IMR-90 (cell line): Measurements from ENCODE around the gene PARP1. TPM values are rescaled to one million over a fixed set of nuclear protein-coding genes. Genes with fewer than 3 reads are reported as not detected.

Source experiments
- ATAC-seq: fragments of 200-7000 bp; cut with Tn5 transposase; 2 replicates; pipeline ENCODE4 v1.9.1; 2020; ENCODE audit warnings: low read depth, mild to moderate bottlenecking, moderate library complexity
- BruUV-seq: library from RNA; stranded (reverse); fragments of 400-500 nt; replicated peaks from 2 replicates; lab custom pipeline; 2021; lab: Mats Ljungman, UMichigan
- CTCF ChIA-PET: fragments of 300-600 bp; formaldehyde crosslinking; extraction: SDS; loops from one replicate; lab custom pipeline; 2021; ENCODE audit warnings: antibody characterized with exemption; lab: Yijun Ruan, JAX
- POLR2A ChIA-PET: fragments of 300-600 bp; sonication (Branson Sonifier 250); formaldehyde crosslinking; loops from one replicate; lab custom pipeline; 2022; ENCODE audit warnings: antibody characterized with exemption; ENCODE audit not compliant: unreplicated experiment; lab: Charles Lee
- DNase-seq: peaks from one replicate; pipeline ENCODE4 v3.0.0; 2013
- H2AFZ ChIP-seq: replicated peaks from 2 replicates; pipeline ENCODE3; 2013; ENCODE audit warnings: low read length, mild to moderate bottlenecking; ENCODE audit not compliant: poor library complexity
- H2AK5ac ChIP-seq: 2 replicates; pipeline ENCODE4 v1.6.1; 2013; ENCODE audit warnings: low read depth, low read length, inconsistent platforms
- H2AK9ac ChIP-seq: replicated peaks from 2 replicates; pipeline ENCODE3; 2013; ENCODE audit warnings: mild to moderate bottlenecking, low read depth, low read length, moderate library complexity; ENCODE audit not compliant: poor library complexity
- H2BK120ac ChIP-seq: 2 replicates; pipeline ENCODE4 v1.6.1; 2013; ENCODE audit warnings: low read depth, low read length, inconsistent platforms
- H2BK15ac ChIP-seq: 3 replicates; pipeline ENCODE4 v1.6.1; 2013; ENCODE audit warnings: low read depth, low read length, inconsistent platforms
- H2BK20ac ChIP-seq: 2 replicates; pipeline ENCODE4 v1.6.1; 2013; ENCODE audit warnings: low read depth, mild to moderate bottlenecking, inconsistent platforms, low read length, moderate library complexity
- H2BK5ac ChIP-seq: 2 replicates; pipeline ENCODE4 v1.6.1; 2013; ENCODE audit warnings: mild to moderate bottlenecking, low read depth, low read length, inconsistent platforms; ENCODE audit not compliant: poor library complexity, severe bottlenecking
- H3K14ac ChIP-seq: replicated peaks from 2 replicates; pipeline ENCODE4 v1.6.1; 2013; ENCODE audit warnings: low read depth, low read length, inconsistent platforms
- H3K18ac ChIP-seq: 2 replicates; pipeline ENCODE4 v1.6.1; 2013; ENCODE audit warnings: low read depth, low read length, control low read depth
- H3K23ac ChIP-seq: 2 replicates; pipeline ENCODE4 v1.6.1; 2013; ENCODE audit warnings: low read depth, low read length, inconsistent platforms
- H3K27ac ChIP-seq: 2 replicates; pipeline ENCODE4 v1.5.1; 2013; ENCODE audit warnings: mild to moderate bottlenecking, control low read depth, low read length; ENCODE audit not compliant: insufficient read depth
- H3K27me3 ChIP-seq: 2 replicates; pipeline ENCODE4 v1.6.1; 2013; ENCODE audit warnings: low read length; ENCODE audit not compliant: control insufficient read depth, insufficient read depth
- H3K36me3 ChIP-seq: 2 replicates; pipeline ENCODE4 v1.6.1; 2013; ENCODE audit warnings: low read length, mixed read lengths; ENCODE audit not compliant: control insufficient read depth, insufficient read depth
- H3K4ac ChIP-seq: 2 replicates; pipeline ENCODE4 v1.6.1; 2013; ENCODE audit warnings: low read depth, low read length, inconsistent platforms
- H3K4me1 ChIP-seq: 2 replicates; pipeline ENCODE4 v1.6.1; 2013; ENCODE audit warnings: low read length, mixed read lengths; ENCODE audit not compliant: control insufficient read depth, insufficient read depth
- H3K4me2 ChIP-seq: 2 replicates; pipeline ENCODE4 v1.6.1; 2013; ENCODE audit warnings: low read depth, mild to moderate bottlenecking, control low read depth, low read length, moderate library complexity
- H3K4me3 ChIP-seq: 2 replicates; pipeline ENCODE4 v1.5.1; 2013; ENCODE audit warnings: low read depth, mild to moderate bottlenecking, control low read depth, low read length, moderate library complexity; ENCODE audit not compliant: insufficient read depth
- H3K56ac ChIP-seq: 2 replicates; pipeline ENCODE4 v1.6.1; 2013; ENCODE audit warnings: low read length, inconsistent platforms; ENCODE audit not compliant: insufficient read depth; ENCODE audit errors: extremely low read depth
- H3K79me1 ChIP-seq, 2 experiments: 2 replicates each; pipeline ENCODE4 v1.6.1; 2013; ENCODE audit warnings: low read length in 2 of 2, inconsistent platforms in 1 of 2, low read depth in 1 of 2
- H3K9ac ChIP-seq: 2 replicates; pipeline ENCODE4 v1.6.1; 2013; ENCODE audit warnings: low read depth, low read length, control low read depth
- H3K9me1 ChIP-seq: 2 replicates; pipeline ENCODE4 v1.6.1; 2013; ENCODE audit warnings: low read length, inconsistent platforms; ENCODE audit not compliant: insufficient read depth
- H3K9me3 ChIP-seq: 2 replicates; pipeline ENCODE4 v1.6.1; 2013; ENCODE audit warnings: low read length; ENCODE audit not compliant: control insufficient read depth, insufficient read depth
- H4K20me1 ChIP-seq: 2 replicates; pipeline ENCODE4 v1.6.1; 2013; ENCODE audit warnings: low read length, inconsistent platforms; ENCODE audit not compliant: insufficient read depth
- H4K5ac ChIP-seq: 2 replicates; pipeline ENCODE4 v1.6.1; 2013; ENCODE audit warnings: mild to moderate bottlenecking, low read depth, low read length, control low read depth
- H4K8ac ChIP-seq, 2 experiments: 2 replicates each; pipeline ENCODE4 v1.6.1; 2013; ENCODE audit warnings: low read depth in 2 of 2, low read length in 2 of 2, control low read depth in 1 of 2, inconsistent platforms in 1 of 2
- H4K91ac ChIP-seq: 2 replicates; pipeline ENCODE4 v1.6.1; 2013; ENCODE audit warnings: low read depth, low read length, inconsistent platforms; ENCODE audit not compliant: insufficient read depth
- BHLHE40 ChIP-seq: fragments of 150-350 bp; IDR thresholded peaks from 2 replicates; pipeline ENCODE4 v1.6.1; 2016; ENCODE audit warnings: mild to moderate bottlenecking, low read depth, low read length
- CEBPB ChIP-seq: IDR thresholded peaks from 2 replicates; pipeline ENCODE4 v1.6.1; 2012; ENCODE audit warnings: low read depth, low read length, improper control_type of control experiment
- CHD1 ChIP-seq: IDR thresholded peaks from 2 replicates; pipeline ENCODE4 v1.6.1; 2012; ENCODE audit warnings: low read depth, low read length, improper control_type of control experiment
- ELK1 ChIP-seq: fragments of 150-350 bp; IDR thresholded peaks from 2 replicates; pipeline ENCODE4 v1.6.1; 2016; ENCODE audit warnings: low read depth, mild to moderate bottlenecking, low read length, moderate library complexity, borderline replicate concordance
- FOS ChIP-seq: fragments of 150-350 bp; IDR thresholded peaks from 2 replicates; pipeline ENCODE4 v1.6.1; 2016; ENCODE audit warnings: low read depth, low read length
- MAFK ChIP-seq: IDR thresholded peaks from 2 replicates; pipeline ENCODE4 v1.6.1; 2012; ENCODE audit warnings: low read depth, low read length, improper control_type of control experiment
- MAZ ChIP-seq: IDR thresholded peaks from 2 replicates; pipeline ENCODE4 v1.6.1; 2012; ENCODE audit warnings: low read depth, mild to moderate bottlenecking, low read length, improper control_type of control experiment, moderate library complexity, borderline replicate concordance
- MXI1 ChIP-seq: IDR thresholded peaks from 2 replicates; pipeline ENCODE4 v1.6.1; 2012; ENCODE audit warnings: low read depth, mild to moderate bottlenecking, low read length, moderate library complexity, borderline replicate concordance
- NFE2L2 ChIP-seq: fragments of 150-350 bp; IDR thresholded peaks from 2 replicates; pipeline ENCODE4 v1.6.1; 2016; ENCODE audit warnings: low read depth, mild to moderate bottlenecking, low read length
- POLR2A ChIP-seq: IDR thresholded peaks from 2 replicates; pipeline ENCODE4 v1.6.1; 2012; ENCODE audit warnings: mild to moderate bottlenecking, low read depth, low read length
- RAD21 ChIP-seq: IDR thresholded peaks from 2 replicates; pipeline ENCODE4 v1.6.1; 2012; ENCODE audit warnings: low read length, improper control_type of control experiment
- RCOR1 ChIP-seq: IDR thresholded peaks from 2 replicates; pipeline ENCODE4 v1.6.1; 2012; ENCODE audit warnings: mild to moderate bottlenecking, low read length, improper control_type of control experiment; ENCODE audit not compliant: insufficient replicate concordance
- RFX5 ChIP-seq: IDR thresholded peaks from 2 replicates; pipeline ENCODE4 v1.8.0; 2012; ENCODE audit warnings: low read depth, mild to moderate bottlenecking, low read length, moderate library complexity
- SMC3 ChIP-seq: fragments of 150-350 bp; IDR thresholded peaks from 2 replicates; pipeline ENCODE4 v1.6.1; 2016; ENCODE audit warnings: low read depth, mild to moderate bottlenecking, antibody characterized with exemption, low read length, moderate library complexity
- USF2 ChIP-seq: fragments of 150-350 bp; IDR thresholded peaks from 2 replicates; pipeline ENCODE4 v1.6.1; 2017; ENCODE audit warnings: mild to moderate bottlenecking, antibody characterized with exemption, low read length, low read depth
- WGBS, 2 experiments: methylation state at CpG; one replicate each; pipeline versions ENCODE4 v1.1.5 to v1.1.7; 2013; ENCODE audit warnings: missing lambda C conversion rate in 2 of 2; ENCODE audit not compliant: insufficient read length in 1 of 2; ENCODE audit errors: extremely low coverage in 2 of 2; 5-methylcytosine and 5-hydroxymethylcytosine counted together
- dilution Hi-C: fragments of 300-500 bp; cut with HindIII; formaldehyde crosslinking; loops from one replicate; pipeline ENCODE4 v1.14.3; 2018; ENCODE audit warnings: low sequenced_read_pairs; ENCODE audit not compliant: unreplicated experiment
- in situ Hi-C: fragments of 300-500 bp; cut with MboI; formaldehyde crosslinking; loops from 3 replicates; pipeline ENCODE4 v1.14.3; 2019; ENCODE audit warnings: low sequenced_read_pairs, inconsistent platforms, mixed read lengths
- intact Hi-C: fragments of 100-400 bp; cut with micrococcal nuclease; formaldehyde crosslinking; loops from 2 replicates; pipeline ENCODE4 v1.10.0; 2022
- polyA plus RNA-seq, 3 experiments: library from polyadenylated mRNA; depleted of rRNA; stranded (reverse); fragments of >200 nt; gene quantifications; 2 replicates each; pipeline ENCODE4 v1.2.3, GENCODE V29; 2012; ENCODE audit warnings: low replicate concordance in 1 of 3
- total RNA-seq: library from RNA; depleted of rRNA; stranded (reverse); fragments of >200 nt; gene quantifications from 2 replicates; pipeline ENCODE4 v1.2.3, GENCODE V29; 2012
- TF ChIP-seq, protein P1 (sequence below): conservative IDR thresholded peaks from 2 replicates; pipeline ENCODE4 v1.5.1; 2012; ENCODE audit warnings: mild to moderate bottlenecking, low read depth, low read length, improper control_type of control experiment

Gene PARP1
- total and polyA plus RNA-seq, 2 of the 4 experiments (the other 2 are of a cell fraction) = 86.5 to 105 TPM

- H3K4ac ChIP-seq = no peak overlapping the region
- H3K9me3 ChIP-seq = no peaks in the 10 kb centered on the region
- no peak overlapping the region for H3K23ac ChIP-seq
- no peak overlapping the region for H2BK120ac ChIP-seq
- no peaks in the 10 kb centered on the region for H3K4me1 ChIP-seq
- H3K27me3 ChIP-seq = no peaks in the 10 kb centered on the region
- no peak overlapping the region for H4K5ac ChIP-seq
- H2BK5ac ChIP-seq = no peak overlapping the region
- H2AK9ac ChIP-seq = no peak overlapping the region
- no peak overlapping the region for H3K4me2 ChIP-seq
- ATAC-seq (no peak), DNase-seq (no peak)
- ChIA-PET POLR2A (no interaction called here), CTCF (no interaction called here)
- no peak overlapping the region for H4K8ac ChIP-seq
- peak overlapping the region; percentile 9 for H2AFZ ChIP-seq
- in situ Hi-C loops = no loop called here
- 100% methylated on average over 2 of the region's 11 CpGs; no CpG with 5 or more reads in 1 of the 2 experiments for WGBS, 2 experiments
- H2BK15ac ChIP-seq = no peak overlapping the region
- H3K79me1 ChIP-seq = 0 out of 4 replicates have a peak, but pooled peaks cover 0 to 4% of the 10 kb centered on the region in 2 experiments
- no peaks in the 10 kb centered on the region for H3K9me1 ChIP-seq
- H3K18ac ChIP-seq = no peak overlapping the region
- no peak overlapping the region for H2BK20ac ChIP-seq
- H3K27ac ChIP-seq = no peak overlapping the region
- peaks cover 71% of the 10 kb centered on the region for H3K36me3 ChIP-seq
- H3K9ac ChIP-seq = no peak overlapping the region
- H3K14ac ChIP-seq = no peak overlapping the region
- H2AK5ac ChIP-seq = no peak overlapping the region
- BruUV-seq = no TSS peak
- no peak overlapping the region for H3K4me3 ChIP-seq
- dilution Hi-C loops = no loop called here
- no peak overlapping the region for H3K56ac ChIP-seq
- no peak overlapping the region for H4K91ac ChIP-seq
- no peak for TF ChIP-seq RAD21
- TF ChIP-seq USF2 = no peak
- TF ChIP-seq, protein P1, sequence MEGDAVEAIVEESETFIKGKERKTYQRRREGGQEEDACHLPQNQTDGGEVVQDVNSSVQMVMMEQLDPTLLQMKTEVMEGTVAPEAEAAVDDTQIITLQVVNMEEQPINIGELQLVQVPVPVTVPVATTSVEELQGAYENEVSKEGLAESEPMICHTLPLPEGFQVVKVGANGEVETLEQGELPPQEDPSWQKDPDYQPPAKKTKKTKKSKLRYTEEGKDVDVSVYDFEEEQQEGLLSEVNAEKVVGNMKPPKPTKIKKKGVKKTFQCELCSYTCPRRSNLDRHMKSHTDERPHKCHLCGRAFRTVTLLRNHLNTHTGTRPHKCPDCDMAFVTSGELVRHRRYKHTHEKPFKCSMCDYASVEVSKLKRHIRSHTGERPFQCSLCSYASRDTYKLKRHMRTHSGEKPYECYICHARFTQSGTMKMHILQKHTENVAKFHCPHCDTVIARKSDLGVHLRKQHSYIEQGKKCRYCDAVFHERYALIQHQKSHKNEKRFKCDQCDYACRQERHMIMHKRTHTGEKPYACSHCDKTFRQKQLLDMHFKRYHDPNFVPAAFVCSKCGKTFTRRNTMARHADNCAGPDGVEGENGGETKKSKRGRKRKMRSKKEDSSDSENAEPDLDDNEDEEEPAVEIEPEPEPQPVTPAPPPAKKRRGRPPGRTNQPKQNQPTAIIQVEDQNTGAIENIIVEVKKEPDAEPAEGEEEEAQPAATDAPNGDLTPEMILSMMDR = no peak
- no peak for TF ChIP-seq RCOR1
- TF ChIP-seq ELK1 = no peak
- TF ChIP-seq BHLHE40 = no peak
- TF ChIP-seq CHD1 = no peak
- TF ChIP-seq POLR2A = no peak
- TF ChIP-seq NFE2L2 = no peak
- TF ChIP-seq MXI1 = no peak
- no peak for TF ChIP-seq FOS
- TF ChIP-seq MAFK = no peak
- no peak for TF ChIP-seq SMC3
- TF ChIP-seq MAZ = no peak
- TF ChIP-seq CEBPB = no peak
- TF ChIP-seq RFX5 = no peak
- intact Hi-C loops = no loop called here
- no peaks in the 10 kb centered on the region for H4K20me1 ChIP-seq
Measured at GRCh38 chr1:226384717-226385116, 23.2 kb downstream of the PARP1 start.
